ENCODE results near the gene NFE2.

Gene NFE2

DNA sequence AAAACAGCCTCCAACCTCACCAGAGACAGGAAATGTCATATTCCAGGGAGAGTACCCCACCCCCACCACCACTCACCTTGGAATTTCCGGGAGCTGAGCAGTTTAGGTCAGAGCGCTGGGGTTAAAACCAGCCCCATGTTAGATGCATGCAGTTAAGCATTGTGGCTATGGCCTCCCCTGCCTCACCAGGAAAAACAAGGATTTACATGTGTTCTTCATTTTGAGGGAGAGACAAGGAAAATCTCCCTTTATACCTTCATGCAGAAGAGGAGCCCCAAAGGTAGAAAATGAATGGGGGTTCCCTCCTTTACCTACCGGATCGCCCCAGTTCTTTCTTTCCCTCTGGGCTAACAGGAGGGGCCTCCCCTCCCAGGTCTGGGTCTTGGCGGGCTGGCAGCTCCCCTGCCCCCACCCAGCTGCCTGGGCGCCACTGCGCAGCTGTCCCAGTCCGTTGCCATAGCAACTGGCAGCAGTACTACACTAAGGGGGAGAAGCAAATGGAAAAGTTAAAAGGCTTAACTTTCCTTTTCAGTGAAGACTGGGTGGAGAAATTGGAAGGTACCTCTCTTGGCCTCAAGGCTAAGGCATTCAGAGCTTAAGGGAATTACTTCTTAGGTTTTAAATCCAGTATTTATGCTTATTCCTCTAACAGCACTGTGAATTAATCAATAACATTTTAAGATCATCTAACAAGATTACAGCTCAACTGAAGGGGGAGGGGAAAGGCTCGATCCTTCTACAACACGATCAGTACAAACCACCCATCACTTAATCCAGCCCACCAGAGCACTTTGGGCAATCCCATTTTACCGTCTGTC, 41.4 kb downstream of the NFE2 start:
- FAIRE-seq = peak; percentile 38
- no peak for DNase-seq (ENCODE audit: extremely low spot score, insufficient read length, low read depth)

GRCh38 chr12:54258201-54258681, 42.6 kb downstream of the NFE2 start:
- DNase-seq (ENCODE audit: extremely low spot score, insufficient read length, low read depth) (no peak), FAIRE-seq (no peak)

- FAIRE-seq = no peak
- no peak for DNase-seq (ENCODE audit: extremely low spot score, insufficient read length, low read depth)
Observed at GRCh38 chr12:54257332-54257731, 43.5 kb downstream of the NFE2 start.

- DNase-seq (ENCODE audit: extremely low spot score, insufficient read length, low read depth) = no peak
- FAIRE-seq = no peak
Observed at GRCh38 chr12:54253240-54253639, 47.6 kb downstream of the NFE2 start.

DNA sequence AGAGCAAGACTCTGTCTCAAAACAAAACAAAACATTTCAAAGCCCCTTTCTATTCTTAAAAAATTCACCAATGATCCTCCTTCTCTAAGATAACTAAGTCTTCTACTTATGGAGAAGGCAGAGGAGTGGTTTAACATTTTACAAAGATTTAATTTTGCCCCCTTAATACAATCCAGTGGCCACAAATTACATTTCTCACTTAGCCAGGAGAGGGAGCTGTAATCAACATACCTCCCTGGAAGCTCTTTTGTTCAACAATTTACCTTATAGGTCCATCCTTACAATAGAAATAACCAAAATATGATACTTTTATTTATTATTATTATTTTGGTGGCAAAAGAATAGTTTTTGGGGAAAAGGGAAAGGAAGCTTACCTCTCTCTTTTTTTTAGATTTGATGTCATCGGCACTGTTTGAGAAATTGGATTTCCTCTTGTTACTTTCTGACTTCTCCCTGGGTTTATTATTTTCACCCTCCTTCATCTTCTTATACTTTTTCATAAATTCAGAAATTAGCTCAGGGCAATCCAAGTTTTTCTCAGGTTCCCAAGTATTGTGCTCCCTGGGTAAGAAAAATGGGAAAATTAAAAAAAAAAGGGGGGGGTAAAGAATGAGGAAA, 49.0 kb downstream of the NFE2 start:
- no peak for FAIRE-seq
- DNase-seq (ENCODE audit: extremely low spot score, insufficient read length, low read depth) = peak; percentile 18

- no peak for DNase-seq (ENCODE audit: extremely low spot score, insufficient read length, low read depth)
- FAIRE-seq = no peak
Observed at GRCh38 chr12:54249489-54249888, 51.3 kb downstream of the NFE2 start.

GRCh38 chr12:54246011-54246641, 54.7 kb downstream of the NFE2 start:
- no peak for DNase-seq (ENCODE audit: extremely low spot score, insufficient read length, low read depth)
- FAIRE-seq = no peak

Data from GM18507 (cell line).